ENCODE measurements around the gene POLG2. TPM values are rescaled to one million over a fixed set of nuclear protein-coding genes. Genes with fewer than 3 reads are reported as not detected.
A peak's percentile ranks its signal among the peaks of the same experiment; 100 is the strongest.

Gene POLG2
- total RNA-seq, 1 experiment from 2014 or later = 51.5 TPM

DNA sequence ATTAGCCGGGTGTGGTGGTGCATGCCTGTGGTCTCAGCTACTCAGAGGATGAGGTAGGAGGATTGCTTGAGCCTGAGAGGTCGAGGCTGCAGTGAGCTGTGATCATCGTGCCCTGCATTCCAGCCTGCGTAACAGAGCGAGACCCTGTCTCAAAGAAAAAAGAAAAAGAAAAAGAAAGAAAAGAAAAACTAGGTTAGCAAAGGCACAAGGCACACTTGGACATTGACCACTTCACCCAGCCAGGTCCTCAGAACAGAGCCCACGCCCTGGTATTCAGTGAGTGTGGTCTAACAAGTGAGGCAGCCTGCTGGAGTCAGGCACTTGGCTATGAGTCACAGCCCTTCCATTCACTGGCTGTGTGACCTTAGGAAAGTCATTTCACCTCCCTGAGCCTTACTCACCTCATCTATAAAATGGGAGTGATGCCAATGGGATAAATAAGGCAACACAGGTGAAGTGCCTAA is 37.5 kb downstream of the POLG2 start:
- ChIA-PET POLR2A (no interaction called here), CTCF (no interaction called here), RAD21 (ENCODE audit: low non-redundant PET in 1 of 2, low total read pairs in 2 of 2, uncharacterized antibody in 2 of 2, unreplicated experiment in 2 of 2) (no interaction called here)
- DNase-seq (ENCODE audit: low read depth, low spot score) (peak; percentile 59), ATAC-seq (peak; percentile 85)
- no peak overlapping the region for H3K27ac ChIP-seq (ENCODE audit: low read depth, low read length)
- no peak overlapping the region for H3K4me3 ChIP-seq (replicated peaks in 1 of 2; ENCODE audit: low read depth in 1 of 2, low read length in 2 of 2)
- intact Hi-C loops (cut with micrococcal nuclease) = no loop called here
- H3K9ac ChIP-seq (ENCODE audit: low read length) = peak overlapping the region; percentile 7; the same call in 1 of the 2 replicates
- H3K79me2 ChIP-seq (ENCODE audit: insufficient read depth, low read length) = no peaks in the 10 kb centered on the region
- no peaks in the 10 kb centered on the region for H3K36me3 ChIP-seq (ENCODE audit: control insufficient read depth in 1 of 2, insufficient read depth in 2 of 2, low read length in 2 of 2)
- H3K4me2 ChIP-seq (ENCODE audit: low read length) = peak overlapping the region; percentile 66
- no peaks in the 10 kb centered on the region for H4K20me1 ChIP-seq (ENCODE audit: insufficient read depth)
- no peaks in the 10 kb centered on the region for H3K27me3 ChIP-seq (ENCODE audit: insufficient read depth, low read length)
- H3K9me2 ChIP-seq (ENCODE audit: insufficient read depth) = no peaks in the 10 kb centered on the region
- H3K9me3 ChIP-seq (ENCODE audit: control insufficient read depth in 1 of 2, insufficient read depth in 1 of 2, low read depth in 1 of 2, low read length in 2 of 2) = no peaks in the 10 kb centered on the region
- H2AFZ ChIP-seq (ENCODE audit: low read depth, low read length, poor library complexity, severe bottlenecking) = no peak overlapping the region
- TF ChIP-seq SP1 (IDR thresholded peaks at IDR 0.05; ENCODE audit: low read depth) (peak; percentile 35; the same call in 1 of the 2 replicates), JUND (IDR thresholded peaks at IDR 0.05) (peak; percentile 68), FOSL1 (IDR thresholded peaks at IDR 0.05; ENCODE audit: low read depth) (peak; percentile 52; the same call in 1 of the 2 replicates), CBX3 (IDR thresholded peaks at IDR 0.05; ENCODE audit: low read depth) (peak; percentile 85)
- TF ChIP-seq, protein P1, sequence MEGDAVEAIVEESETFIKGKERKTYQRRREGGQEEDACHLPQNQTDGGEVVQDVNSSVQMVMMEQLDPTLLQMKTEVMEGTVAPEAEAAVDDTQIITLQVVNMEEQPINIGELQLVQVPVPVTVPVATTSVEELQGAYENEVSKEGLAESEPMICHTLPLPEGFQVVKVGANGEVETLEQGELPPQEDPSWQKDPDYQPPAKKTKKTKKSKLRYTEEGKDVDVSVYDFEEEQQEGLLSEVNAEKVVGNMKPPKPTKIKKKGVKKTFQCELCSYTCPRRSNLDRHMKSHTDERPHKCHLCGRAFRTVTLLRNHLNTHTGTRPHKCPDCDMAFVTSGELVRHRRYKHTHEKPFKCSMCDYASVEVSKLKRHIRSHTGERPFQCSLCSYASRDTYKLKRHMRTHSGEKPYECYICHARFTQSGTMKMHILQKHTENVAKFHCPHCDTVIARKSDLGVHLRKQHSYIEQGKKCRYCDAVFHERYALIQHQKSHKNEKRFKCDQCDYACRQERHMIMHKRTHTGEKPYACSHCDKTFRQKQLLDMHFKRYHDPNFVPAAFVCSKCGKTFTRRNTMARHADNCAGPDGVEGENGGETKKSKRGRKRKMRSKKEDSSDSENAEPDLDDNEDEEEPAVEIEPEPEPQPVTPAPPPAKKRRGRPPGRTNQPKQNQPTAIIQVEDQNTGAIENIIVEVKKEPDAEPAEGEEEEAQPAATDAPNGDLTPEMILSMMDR (IDR thresholded peaks at IDR 0.05 in 2 of 3, conservative IDR thresholded peaks at IDR 0.05 in 1 of 3; ENCODE audit: borderline replicate concordance in 1 of 3, insufficient read depth in 1 of 3, low read depth in 2 of 3, low read length in 2 of 3) = no peak
- TF ChIP-seq, protein P2, sequence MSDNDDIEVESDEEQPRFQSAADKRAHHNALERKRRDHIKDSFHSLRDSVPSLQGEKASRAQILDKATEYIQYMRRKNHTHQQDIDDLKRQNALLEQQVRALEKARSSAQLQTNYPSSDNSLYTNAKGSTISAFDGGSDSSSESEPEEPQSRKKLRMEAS (IDR thresholded peaks at IDR 0.05) = 0 out of 2 replicates have a peak, but pooled peaks have one; percentile 30
- H3K4me1 ChIP-seq (ENCODE audit: control insufficient read depth in 1 of 2, insufficient read depth in 2 of 2, low read length in 2 of 2) = peaks cover 7 to 28% of the 10 kb centered on the region in 2 experiments
- BruUV-seq (replicated peaks) = no TSS peak

DNA sequence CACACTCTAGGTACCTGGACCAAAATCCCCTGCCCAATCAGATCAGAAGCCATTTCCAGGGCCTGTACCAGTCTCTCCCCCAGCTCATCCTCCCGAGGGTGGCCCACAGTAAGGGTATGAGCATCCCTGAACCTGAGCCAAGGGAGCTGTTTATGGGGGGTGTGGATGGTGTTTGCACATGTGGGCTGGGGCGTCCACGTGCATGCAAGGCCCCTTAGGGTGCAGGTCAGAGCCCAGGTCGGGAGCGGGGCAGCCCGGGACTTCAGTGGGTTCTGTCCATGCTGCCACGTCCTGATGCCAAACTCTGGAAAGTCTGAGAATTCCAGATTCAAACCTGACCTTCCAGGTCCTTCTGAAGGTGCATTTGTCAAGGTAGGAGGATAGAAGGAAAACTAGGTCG is 38.1 kb downstream of the POLG2 start:
- Histone ChIP-seq H3K27me3 (ENCODE audit: insufficient read depth, low read length) (no peaks in the 10 kb centered on the region), H4K20me1 (ENCODE audit: insufficient read depth) (no peaks in the 10 kb centered on the region), H3K4me1 (ENCODE audit: control insufficient read depth in 1 of 2, insufficient read depth in 2 of 2, low read length in 2 of 2) (peaks cover 7 to 28% of the 10 kb centered on the region in 2 experiments), H3K9me3 (ENCODE audit: control insufficient read depth in 1 of 2, insufficient read depth in 1 of 2, low read depth in 1 of 2, low read length in 2 of 2) (no peaks in the 10 kb centered on the region), H3K27ac (ENCODE audit: low read depth, low read length) (no peak overlapping the region), H3K9ac (ENCODE audit: low read length) (peak overlapping the region; percentile 7; the same call in 1 of the 2 replicates), H2AFZ (ENCODE audit: low read depth, low read length, poor library complexity, severe bottlenecking) (no peak overlapping the region), H3K4me3 (replicated peaks in 1 of 2; ENCODE audit: low read depth in 1 of 2, low read length in 2 of 2) (no peak overlapping the region), H3K79me2 (ENCODE audit: insufficient read depth, low read length) (no peaks in the 10 kb centered on the region), H3K36me3 (ENCODE audit: control insufficient read depth in 1 of 2, insufficient read depth in 2 of 2, low read length in 2 of 2) (no peaks in the 10 kb centered on the region), H3K4me2 (ENCODE audit: low read length) (peak overlapping the region; percentile 66), H3K9me2 (ENCODE audit: insufficient read depth) (no peaks in the 10 kb centered on the region)
- no peak for TF ChIP-seq CBX3 (IDR thresholded peaks at IDR 0.05; ENCODE audit: low read depth)
- no peak for TF ChIP-seq JUND (IDR thresholded peaks at IDR 0.05)
- no peak for TF ChIP-seq SP1 (IDR thresholded peaks at IDR 0.05; ENCODE audit: low read depth)
- TF ChIP-seq, protein P3, sequence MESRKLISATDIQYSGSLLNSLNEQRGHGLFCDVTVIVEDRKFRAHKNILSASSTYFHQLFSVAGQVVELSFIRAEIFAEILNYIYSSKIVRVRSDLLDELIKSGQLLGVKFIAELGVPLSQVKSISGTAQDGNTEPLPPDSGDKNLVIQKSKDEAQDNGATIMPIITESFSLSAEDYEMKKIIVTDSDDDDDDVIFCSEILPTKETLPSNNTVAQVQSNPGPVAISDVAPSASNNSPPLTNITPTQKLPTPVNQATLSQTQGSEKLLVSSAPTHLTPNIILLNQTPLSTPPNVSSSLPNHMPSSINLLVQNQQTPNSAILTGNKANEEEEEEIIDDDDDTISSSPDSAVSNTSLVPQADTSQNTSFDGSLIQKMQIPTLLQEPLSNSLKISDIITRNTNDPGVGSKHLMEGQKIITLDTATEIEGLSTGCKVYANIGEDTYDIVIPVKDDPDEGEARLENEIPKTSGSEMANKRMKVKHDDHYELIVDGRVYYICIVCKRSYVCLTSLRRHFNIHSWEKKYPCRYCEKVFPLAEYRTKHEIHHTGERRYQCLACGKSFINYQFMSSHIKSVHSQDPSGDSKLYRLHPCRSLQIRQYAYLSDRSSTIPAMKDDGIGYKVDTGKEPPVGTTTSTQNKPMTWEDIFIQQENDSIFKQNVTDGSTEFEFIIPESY (IDR thresholded peaks at IDR 0.05; ENCODE audit: extremely low read depth, insufficient replicate concordance, low read length) = no peak
- TF ChIP-seq EGR1 (IDR thresholded peaks at IDR 0.05; ENCODE audit: low read depth) = no peak
- no peak for TF ChIP-seq CEBPB (IDR thresholded peaks at IDR 0.05; ENCODE audit: low read depth)
- ChIA-PET CTCF (interaction anchor here (1.8 kb wide), 1 partner anchor 39 kb away, joined by 3 read pairs; no protein-coding TSS in a partner anchor), RAD21 (ENCODE audit: low non-redundant PET in 1 of 2, low total read pairs in 2 of 2, uncharacterized antibody in 2 of 2, unreplicated experiment in 2 of 2) (no interaction called here), POLR2A (no interaction called here)
- DNase-seq (ENCODE audit: low read depth, low spot score) (no peak), ATAC-seq (peak; percentile 19)
- no TSS peak for BruUV-seq (replicated peaks)
- intact Hi-C loops (cut with micrococcal nuclease) = no loop called here
